ENCODE results near the gene ZSCAN2. TPM values are rescaled to one million over a fixed set of nuclear protein-coding genes. Genes with fewer than 3 reads are reported as not detected.

Gene ZSCAN2
- total and polyA plus RNA-seq, 2 of the 8 experiments (the other 6 are each of a cell fraction or from before 2014, with no cell fraction given), result 23.6 to 52.4 TPM

- TF ChIP-seq ATF3 (IDR thresholded peaks at IDR 0.05; ENCODE audit: insufficient read depth, low read depth, low read length) (no peak), RFX5 (IDR thresholded peaks at IDR 0.05; ENCODE audit: borderline replicate concordance, low read depth, low read length) (no peak), BRCA1 (IDR thresholded peaks at IDR 0.05; ENCODE audit: low read depth, low read length) (no peak), SIN3A (conservative IDR thresholded peaks at IDR 0.05 in 1 of 2, IDR thresholded peaks at IDR 0.05 in 1 of 2; ENCODE audit: low read depth in 1 of 2, low read length in 2 of 2) (no peak)
Measured at GRCh38 chr15:84586696-84587095, 14.1 kb upstream of the ZSCAN2 start (continued).

Data from H1 (cell line).